ENCODE measurements around the gene SLC18B1.

- TF ChIP-seq RAD21 (IDR thresholded peaks at IDR 0.05 in 1 of 2, conservative IDR thresholded peaks at IDR 0.05 in 1 of 2; ENCODE audit: low read depth in 2 of 2, low read length in 2 of 2) (no peak), RFX5 (IDR thresholded peaks at IDR 0.05; ENCODE audit: borderline replicate concordance, low read depth, low read length) (no peak), CHD2 (IDR thresholded peaks at IDR 0.05; ENCODE audit: low read length) (no peak), CTCF (IDR thresholded peaks at IDR 0.05; ENCODE audit: control extremely low read depth in 1 of 3, insufficient read depth in 1 of 3, low read depth in 1 of 3, low read length in 3 of 3) (no peak), SIN3A (conservative IDR thresholded peaks at IDR 0.05 in 1 of 2, IDR thresholded peaks at IDR 0.05 in 1 of 2; ENCODE audit: low read depth in 1 of 2, low read length in 2 of 2) (no peak), TAF7 (optimal IDR thresholded peaks at IDR 0.05; ENCODE audit: borderline replicate concordance, low read depth, low read length) (no peak)
Observed at GRCh38 chr6:132812756-132813172, 14.3 kb upstream of the SLC18B1 start.

Data from H1 (cell line).